ENCODE measurements around the gene SAMD8. TPM values are rescaled to one million over a fixed set of nuclear protein-coding genes. Genes with fewer than 3 reads are reported as not detected.
A peak's percentile ranks its signal among the peaks of the same experiment; 100 is the strongest.
"Not testable (repeated sequence)": the region's sequence is repeated elsewhere in the genome, so short reads cannot be mapped to it uniquely, and the experiment has no call there.

SAMD8 gene
- total RNA-seq, 2 experiments from 2014 or later: 17.4 to 18.2 TPM

- ATAC-seq (no peak), DNase-seq (no peak)
- CTCF ChIA-PET: interaction anchor here (1.2 to 1.7 kb wide), 2 partner anchors 34 to 108 kb away, joined by 3 to 4 read pairs; partner anchors contain the start of gene COMTD1
- Mint-ChIP-seq H3K36me3 (ENCODE audit: low read depth) (peaks cover 36% of the 10 kb centered on the region), H3K4me3 (no peak overlapping the region), H3K27ac (no peak overlapping the region), H3K9me3 (ENCODE audit: insufficient read depth) (no peaks in the 10 kb centered on the region), H3K27me3 (ENCODE audit: low read depth) (no peaks in the 10 kb centered on the region), H3K4me1 (ENCODE audit: low read depth) (peaks cover 49% of the 10 kb centered on the region)
- POLR2A ChIA-PET: interaction anchor here (0.7 to 1.1 kb wide), 2 partner anchors 16 to 83 kb away, joined by 4 to 5 read pairs; no protein-coding TSS in a partner anchor
Observed at GRCh38 chr10:75127471-75127870, 16.0 kb downstream of the SAMD8 start.

- Mint-ChIP-seq H3K4me1 (ENCODE audit: low read depth) (peaks cover 39% of the 10 kb centered on the region), H3K36me3 (ENCODE audit: low read depth) (peaks cover 34% of the 10 kb centered on the region)
- H3K27me3 Mint-ChIP-seq (ENCODE audit: low read depth); ATAC-seq; H3K27ac Mint-ChIP-seq; POLR2A ChIA-PET; H3K9me3 Mint-ChIP-seq (ENCODE audit: insufficient read depth); H3K4me3 Mint-ChIP-seq; DNase-seq: not testable (repeated sequence)
- CTCF ChIA-PET: interaction anchor here (1.2 to 2.0 kb wide), 3 partner anchors 15 to 107 kb away, joined by 4 to 5 read pairs (median 4); partner anchors contain the start of gene COMTD1
Observed at GRCh38 chr10:75128985-75129384, 17.5 kb downstream of the SAMD8 start.

GRCh38 chr10:75129537-75129936 is 18.1 kb downstream of the SAMD8 start:
- POLR2A ChIA-PET: no interaction called here
- H3K9me3 Mint-ChIP-seq (ENCODE audit: insufficient read depth): no peaks in the 10 kb centered on the region
- no peak for DNase-seq
- H3K4me1 Mint-ChIP-seq (ENCODE audit: low read depth): peaks cover 36% of the 10 kb centered on the region
- H3K4me3 Mint-ChIP-seq: no peak overlapping the region
- no peaks in the 10 kb centered on the region for H3K27me3 Mint-ChIP-seq (ENCODE audit: low read depth)
- H3K27ac Mint-ChIP-seq: no peak overlapping the region
- CTCF ChIA-PET: interaction anchor here (1.2 to 2.0 kb wide), 2 partner anchors 15 to 58 kb away, joined by 4 to 5 read pairs; no protein-coding TSS in a partner anchor
- peaks cover 29% of the 10 kb centered on the region for H3K36me3 Mint-ChIP-seq (ENCODE audit: low read depth)
- no peak for ATAC-seq

- POLR2A ChIA-PET; CTCF ChIA-PET; H3K9me3 Mint-ChIP-seq (ENCODE audit: insufficient read depth); H3K4me3 Mint-ChIP-seq; ATAC-seq; H3K27me3 Mint-ChIP-seq (ENCODE audit: low read depth); DNase-seq; H3K27ac Mint-ChIP-seq: not testable (repeated sequence)
- Mint-ChIP-seq H3K4me1 (ENCODE audit: low read depth) (peaks cover 30% of the 10 kb centered on the region), H3K36me3 (ENCODE audit: low read depth) (peaks cover 10% of the 10 kb centered on the region)
Observed at GRCh38 chr10:75133701-75134100, 22.2 kb downstream of the SAMD8 start.

GRCh38 chr10:75136346-75136745 is 24.9 kb downstream of the SAMD8 start:
- ATAC-seq (no peak), DNase-seq (no peak)
- Mint-ChIP-seq H3K4me3 (no peak overlapping the region), H3K36me3 (ENCODE audit: low read depth) (peaks cover 10% of the 10 kb centered on the region), H3K9me3 (ENCODE audit: insufficient read depth) (no peaks in the 10 kb centered on the region), H3K27ac (no peak overlapping the region), H3K27me3 (ENCODE audit: low read depth) (no peaks in the 10 kb centered on the region), H3K4me1 (ENCODE audit: low read depth) (peaks cover 25% of the 10 kb centered on the region)
- ChIA-PET CTCF (interaction anchor here (0.9 to 1.8 kb wide), 7 partner anchors 15 to 94 kb away, joined by 3 to 4 read pairs (median 3); no protein-coding TSS in a partner anchor), POLR2A (interaction anchor here (1.3 kb wide), 1 partner anchor 25 kb away, joined by 5 read pairs; the partner anchor contains the start of gene SAMD8)

GRCh38 chr10:75137533-75138438 is 26.3 kb downstream of the SAMD8 start:
- ATAC-seq: peak; percentile 71
- CTCF ChIA-PET: interaction anchor here (1.1 to 1.8 kb wide), 3 partner anchors 29 to 93 kb away, joined by 3 to 5 read pairs (median 4); no protein-coding TSS in a partner anchor
- peak overlapping the region; percentile 13 for H3K27ac Mint-ChIP-seq

GRCh38 chr10:75140246-75140645 is 28.8 kb downstream of the SAMD8 start:
- Mint-ChIP-seq H3K36me3 (ENCODE audit: low read depth) (peaks cover 8% of the 10 kb centered on the region), H3K27me3 (ENCODE audit: low read depth) (no peaks in the 10 kb centered on the region), H3K9me3 (ENCODE audit: insufficient read depth) (no peaks in the 10 kb centered on the region), H3K4me1 (ENCODE audit: low read depth) (peaks cover 48% of the 10 kb centered on the region), H3K4me3 (no peak overlapping the region), H3K27ac (no peak overlapping the region)
- POLR2A ChIA-PET: interaction anchor here (1.0 kb wide), 1 partner anchor 23 kb away, joined by 4 read pairs; no protein-coding TSS in a partner anchor
- no peak for ATAC-seq
- DNase-seq: no peak
- CTCF ChIA-PET: interaction anchor here (0.6 kb wide), 1 partner anchor 14 kb away, joined by 3 read pairs; no protein-coding TSS in a partner anchor

More at GRCh38 chr10:75137533-75138438, 26.3 kb downstream of the SAMD8 start:
- H3K9me3 Mint-ChIP-seq (ENCODE audit: insufficient read depth): no peaks in the 10 kb centered on the region
- no peak for DNase-seq
- peaks cover 7% of the 10 kb centered on the region for H3K36me3 Mint-ChIP-seq (ENCODE audit: low read depth)
- H3K4me1 Mint-ChIP-seq (ENCODE audit: low read depth): peaks cover 28% of the 10 kb centered on the region
- no peaks in the 10 kb centered on the region for H3K27me3 Mint-ChIP-seq (ENCODE audit: low read depth)
- H3K4me3 Mint-ChIP-seq: no peak overlapping the region
- POLR2A ChIA-PET: interaction anchor here (1.3 kb wide), 1 partner anchor 27 kb away, joined by 3 read pairs; the partner anchor contains the start of gene SAMD8

GRCh38 chr10:75143353-75143752 is 31.9 kb downstream of the SAMD8 start:
- POLR2A ChIA-PET: interaction anchor here (0.6 to 1.0 kb wide), 2 partner anchors 16 to 834 kb away, joined by 3 to 5 read pairs; no protein-coding TSS in a partner anchor
- no peaks in the 10 kb centered on the region for H3K27me3 Mint-ChIP-seq (ENCODE audit: low read depth)
- DNase-seq: no peak
- no peak for ATAC-seq
- H3K36me3 Mint-ChIP-seq (ENCODE audit: low read depth): peaks cover 9% of the 10 kb centered on the region
- H3K4me1 Mint-ChIP-seq (ENCODE audit: low read depth): peaks cover 36% of the 10 kb centered on the region
- no peak overlapping the region for H3K4me3 Mint-ChIP-seq
- no peaks in the 10 kb centered on the region for H3K9me3 Mint-ChIP-seq (ENCODE audit: insufficient read depth)
- H3K27ac Mint-ChIP-seq: peak overlapping the region; percentile 20
- CTCF ChIA-PET: no interaction called here

- Mint-ChIP-seq H3K36me3 (ENCODE audit: low read depth) (peaks cover 13% of the 10 kb centered on the region), H3K9me3 (ENCODE audit: insufficient read depth) (no peaks in the 10 kb centered on the region), H3K27ac (peak overlapping the region; percentile 76), H3K27me3 (ENCODE audit: low read depth) (no peaks in the 10 kb centered on the region), H3K4me1 (ENCODE audit: low read depth) (peaks cover 34% of the 10 kb centered on the region), H3K4me3 (peak overlapping the region; percentile 17)
- ChIA-PET CTCF (interaction anchor here (2.0 kb wide), 1 partner anchor 10 kb away, joined by 10 read pairs; no protein-coding TSS in a partner anchor), POLR2A (interaction anchor here (0.6 kb wide), 1 partner anchor 32 kb away, joined by 3 read pairs; no protein-coding TSS in a partner anchor)
- DNase-seq (peak; percentile 51), ATAC-seq (peak; percentile 76)
Observed at GRCh38 chr10:75145590-75145989, 34.1 kb downstream of the SAMD8 start.

GRCh38 chr10:75146780-75147179 is 35.3 kb downstream of the SAMD8 start:
- ChIA-PET CTCF (interaction anchor here (2.0 kb wide), 1 partner anchor 9 kb away, joined by 10 read pairs; no protein-coding TSS in a partner anchor), POLR2A (no interaction called here)
- ATAC-seq (no peak), DNase-seq (no peak)
- Mint-ChIP-seq H3K4me3 (no peak overlapping the region), H3K27me3 (ENCODE audit: low read depth) (no peaks in the 10 kb centered on the region), H3K36me3 (ENCODE audit: low read depth) (peaks cover 20% of the 10 kb centered on the region), H3K4me1 (ENCODE audit: low read depth) (peaks cover 34% of the 10 kb centered on the region), H3K27ac (no peak overlapping the region), H3K9me3 (ENCODE audit: insufficient read depth) (no peaks in the 10 kb centered on the region)

- H3K4me3 Mint-ChIP-seq: no peak overlapping the region
- H3K27ac Mint-ChIP-seq: no peak overlapping the region
- peaks cover 26% of the 10 kb centered on the region for H3K36me3 Mint-ChIP-seq (ENCODE audit: low read depth)
- no peak for DNase-seq
- no peaks in the 10 kb centered on the region for H3K9me3 Mint-ChIP-seq (ENCODE audit: insufficient read depth)
- POLR2A ChIA-PET: no interaction called here
- no peaks in the 10 kb centered on the region for H3K27me3 Mint-ChIP-seq (ENCODE audit: low read depth)
- no peak for ATAC-seq
- CTCF ChIA-PET: interaction anchor here (1.0 kb wide), 1 partner anchor 11 kb away, joined by 4 read pairs; no protein-coding TSS in a partner anchor
- H3K4me1 Mint-ChIP-seq (ENCODE audit: low read depth): peaks cover 6% of the 10 kb centered on the region
Observed at GRCh38 chr10:75150656-75151055, 39.2 kb downstream of the SAMD8 start.

Data from activated CD8-positive, alpha-beta T cell treated with anti-CD3 and anti-CD28 coated beads, Interleukin-2, amount 10 ng/mL, durations not matched to agents 7 days and 5 days (primary cell).